Loucy (cell line): ENCODE data around the gene AKR1B15.

Experiments used
- H2AFZ ChIP-seq: fragments of 200-600 bp; sonication (generic); 2 replicates; pipeline ENCODE4 v1.6.0; 2016; ENCODE audit warnings: antibody characterized with exemption, mild to moderate bottlenecking, low read length, moderate library complexity
- H3F3A ChIP-seq: fragments of 200-600 bp; 2 replicates; pipeline ENCODE4 v1.6.0; 2016; ENCODE audit warnings: antibody characterized with exemption, low read depth, mild to moderate bottlenecking
- H3K27me3 ChIP-seq: fragments of 200-600 bp; sonication (generic); 2 replicates; pipeline ENCODE4 v1.6.1; 2014; ENCODE audit warnings: low read length, mild to moderate bottlenecking; ENCODE audit not compliant: insufficient read depth, poor library complexity, severe bottlenecking
- H3K36me3 ChIP-seq: fragments of 200-600 bp; sonication (generic); 2 replicates; pipeline ENCODE4 v1.6.1; 2016; ENCODE audit warnings: low read length; ENCODE audit not compliant: insufficient read depth
- H3K4me1 ChIP-seq: fragments of 200-600 bp; sonication (generic); 2 replicates; pipeline ENCODE4 v1.5.1; 2014; ENCODE audit warnings: low read length, mild to moderate bottlenecking; ENCODE audit not compliant: insufficient read depth, poor library complexity, severe bottlenecking
- H3K4me2 ChIP-seq: fragments of 200-600 bp; sonication (generic); 2 replicates; pipeline ENCODE4 v1.6.0; 2014; ENCODE audit warnings: antibody characterized with exemption, low read length, low read depth, mild to moderate bottlenecking; ENCODE audit not compliant: poor library complexity, severe bottlenecking
- H3K4me3 ChIP-seq: fragments of 200-600 bp; sonication (generic); 2 replicates; pipeline ENCODE4 v1.5.1; 2014; ENCODE audit warnings: low read length, mild to moderate bottlenecking, mixed read lengths; ENCODE audit not compliant: poor library complexity, severe bottlenecking
- H3K79me2 ChIP-seq: fragments of 200-600 bp; sonication (generic); 2 replicates; pipeline ENCODE4 v1.6.1; 2014; ENCODE audit warnings: low read length; ENCODE audit not compliant: insufficient read depth
- H3K9ac ChIP-seq: fragments of 200-600 bp; sonication (generic); 2 replicates; pipeline ENCODE4 v1.6.0; 2014; ENCODE audit warnings: mild to moderate bottlenecking, low read depth, low read length, moderate library complexity; ENCODE audit not compliant: poor library complexity, severe bottlenecking
- H3K9me2 ChIP-seq: fragments of 200-600 bp; sonication (generic); replicated peaks from 2 replicates; pipeline ENCODE4 v1.6.1; 2016; ENCODE audit warnings: low read depth, low read length, mixed read lengths
- H3K9me3 ChIP-seq: fragments of 200-600 bp; sonication (generic); 2 replicates; pipeline ENCODE4 v1.6.1; 2014; ENCODE audit warnings: mild to moderate bottlenecking, antibody characterized with exemption, low read length, low read depth; ENCODE audit not compliant: insufficient read depth
- H4K20me1 ChIP-seq: fragments of 200-600 bp; sonication (generic); 2 replicates; pipeline ENCODE4 v1.6.0; 2014; ENCODE audit warnings: antibody characterized with exemption, low read length, mild to moderate bottlenecking; ENCODE audit not compliant: insufficient read depth, poor library complexity, severe bottlenecking
- EZH2phosphoT487 ChIP-seq: fragments of 200-600 bp; IDR thresholded peaks from 2 replicates; pipeline ENCODE4 v1.6.1; 2018; ENCODE audit warnings: antibody characterized with exemption, mild to moderate bottlenecking, moderate library complexity, borderline replicate concordance
- TF ChIP-seq, protein P1 (sequence below): fragments of 200-600 bp; sonication (generic); conservative IDR thresholded peaks from 2 replicates; pipeline ENCODE4 v1.5.1; 2014; ENCODE audit warnings: mild to moderate bottlenecking, antibody characterized with exemption, low read length

AKR1B15 gene

DNA sequence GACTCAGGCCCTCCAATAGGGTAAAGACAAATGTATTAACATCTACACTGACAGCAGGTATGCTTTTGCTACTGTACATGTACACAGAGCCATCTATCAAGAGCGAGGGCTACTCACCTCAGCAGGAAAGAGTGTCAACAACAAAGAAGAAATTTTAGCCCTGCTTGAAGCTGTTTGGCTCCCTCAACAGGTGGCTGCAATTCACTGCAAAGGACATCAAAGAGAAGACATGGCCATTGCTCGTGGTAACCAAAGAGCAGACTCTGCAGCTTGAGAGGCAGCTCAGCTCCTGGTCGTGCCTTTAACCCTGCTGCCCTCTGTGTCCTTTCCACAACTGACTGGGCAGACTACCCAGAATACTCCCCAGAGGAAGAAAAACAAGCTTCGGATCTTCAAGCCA is 5.1 kb downstream of the AKR1B15 start:
- no peaks in the 10 kb centered on the region for H3K9me2 ChIP-seq
- no peaks in the 10 kb centered on the region for H4K20me1 ChIP-seq
- no peaks in the 10 kb centered on the region for H3K79me2 ChIP-seq
- no peak overlapping the region for H3K4me2 ChIP-seq
- no peaks in the 10 kb centered on the region for H3K9me3 ChIP-seq
- H3F3A ChIP-seq, result no peaks in the 10 kb centered on the region
- TF ChIP-seq, protein P1, sequence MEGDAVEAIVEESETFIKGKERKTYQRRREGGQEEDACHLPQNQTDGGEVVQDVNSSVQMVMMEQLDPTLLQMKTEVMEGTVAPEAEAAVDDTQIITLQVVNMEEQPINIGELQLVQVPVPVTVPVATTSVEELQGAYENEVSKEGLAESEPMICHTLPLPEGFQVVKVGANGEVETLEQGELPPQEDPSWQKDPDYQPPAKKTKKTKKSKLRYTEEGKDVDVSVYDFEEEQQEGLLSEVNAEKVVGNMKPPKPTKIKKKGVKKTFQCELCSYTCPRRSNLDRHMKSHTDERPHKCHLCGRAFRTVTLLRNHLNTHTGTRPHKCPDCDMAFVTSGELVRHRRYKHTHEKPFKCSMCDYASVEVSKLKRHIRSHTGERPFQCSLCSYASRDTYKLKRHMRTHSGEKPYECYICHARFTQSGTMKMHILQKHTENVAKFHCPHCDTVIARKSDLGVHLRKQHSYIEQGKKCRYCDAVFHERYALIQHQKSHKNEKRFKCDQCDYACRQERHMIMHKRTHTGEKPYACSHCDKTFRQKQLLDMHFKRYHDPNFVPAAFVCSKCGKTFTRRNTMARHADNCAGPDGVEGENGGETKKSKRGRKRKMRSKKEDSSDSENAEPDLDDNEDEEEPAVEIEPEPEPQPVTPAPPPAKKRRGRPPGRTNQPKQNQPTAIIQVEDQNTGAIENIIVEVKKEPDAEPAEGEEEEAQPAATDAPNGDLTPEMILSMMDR, result peak; percentile 44
- no peak for TF ChIP-seq EZH2phosphoT487
- H3K27me3 ChIP-seq, result no peaks in the 10 kb centered on the region
- no peak overlapping the region for H3K9ac ChIP-seq
- no peak overlapping the region for H2AFZ ChIP-seq
- H3K36me3 ChIP-seq, result no peaks in the 10 kb centered on the region
- H3K4me3 ChIP-seq, result no peak overlapping the region
- no peaks in the 10 kb centered on the region for H3K4me1 ChIP-seq

DNA sequence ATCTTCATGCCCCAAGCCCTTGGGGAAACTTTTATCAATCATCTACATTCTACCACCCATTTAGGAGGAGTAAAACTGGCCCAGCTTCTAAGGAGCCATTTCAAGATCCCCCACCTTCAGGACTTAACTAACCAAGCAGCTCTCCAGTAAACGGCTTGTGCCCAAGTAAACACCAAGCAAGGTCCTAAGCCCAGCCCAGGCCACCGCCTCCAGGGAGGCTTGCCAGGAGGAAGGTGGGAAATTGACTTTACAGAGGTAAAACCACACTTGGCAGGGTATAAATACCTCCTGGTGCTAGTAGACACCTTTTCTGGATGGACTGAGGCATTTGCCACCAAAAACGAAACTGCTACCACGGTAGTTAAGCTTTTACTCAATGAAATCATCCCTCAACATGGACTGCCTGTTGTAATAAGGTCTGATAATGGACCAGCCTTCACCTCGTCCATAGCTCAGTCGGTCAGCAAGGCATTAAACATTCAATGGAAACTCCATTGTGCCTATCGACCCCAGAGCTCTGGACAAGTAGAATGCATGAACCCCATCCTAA is 5.6 kb downstream of the AKR1B15 start:
- no peak overlapping the region for H2AFZ ChIP-seq
- no peak overlapping the region for H3K4me2 ChIP-seq
- no peak for TF ChIP-seq EZH2phosphoT487
- TF ChIP-seq, protein P1, result no peak
- no peaks in the 10 kb centered on the region for H3K9me3 ChIP-seq
- H3K36me3 ChIP-seq, result no peaks in the 10 kb centered on the region
- H4K20me1 ChIP-seq, result no peaks in the 10 kb centered on the region
- no peaks in the 10 kb centered on the region for H3K79me2 ChIP-seq
- no peaks in the 10 kb centered on the region for H3K27me3 ChIP-seq
- H3K9ac ChIP-seq, result no peak overlapping the region
- no peaks in the 10 kb centered on the region for H3K4me1 ChIP-seq
- H3K9me2 ChIP-seq, result no peaks in the 10 kb centered on the region
- H3K4me3 ChIP-seq, result no peak overlapping the region
- no peaks in the 10 kb centered on the region for H3F3A ChIP-seq

DNA sequence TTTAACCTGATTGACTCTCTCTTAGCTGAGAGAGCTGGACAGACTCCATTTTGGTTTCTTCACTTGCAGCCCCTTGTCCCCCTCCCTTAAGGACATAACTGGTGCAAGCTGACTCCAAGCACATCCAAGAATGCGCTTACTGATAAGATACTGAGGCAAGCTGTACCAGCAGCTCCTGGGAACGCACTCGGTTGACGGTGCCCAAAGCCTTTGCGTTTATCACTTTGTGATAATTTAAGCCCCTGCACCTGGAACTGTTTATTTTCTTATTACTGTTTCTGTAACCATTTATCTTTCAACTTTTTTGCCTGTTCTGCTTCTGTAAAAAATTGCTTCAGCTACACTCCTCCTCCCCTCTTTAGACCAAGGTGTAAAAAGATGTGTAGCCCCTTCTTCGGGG is 8.5 kb downstream of the AKR1B15 start:
- H3K9ac ChIP-seq, result no peak overlapping the region
- no peaks in the 10 kb centered on the region for H3K36me3 ChIP-seq
- H3K79me2 ChIP-seq, result no peaks in the 10 kb centered on the region
- no peaks in the 10 kb centered on the region for H3K9me3 ChIP-seq
- no peaks in the 10 kb centered on the region for H3K4me1 ChIP-seq
- H3K4me2 ChIP-seq, result no peak overlapping the region
- no peaks in the 10 kb centered on the region for H3F3A ChIP-seq
- no peak overlapping the region for H2AFZ ChIP-seq
- no peaks in the 10 kb centered on the region for H3K27me3 ChIP-seq
- H4K20me1 ChIP-seq, result no peaks in the 10 kb centered on the region
- H3K9me2 ChIP-seq, result no peaks in the 10 kb centered on the region
- no peak for TF ChIP-seq EZH2phosphoT487
- TF ChIP-seq, protein P1, result no peak
- no peak overlapping the region for H3K4me3 ChIP-seq
